B cell (primary cell): ENCODE measurements around the gene WDR46. TPM values are rescaled to one million over a fixed set of nuclear protein-coding genes. Genes with fewer than 3 reads are reported as not detected.

Source experiments
- ATAC-seq: fragments of 200-7000 bp; cut with Tn5 transposase; one replicate; pipeline ENCODE4 v1.10.0; 2021; ENCODE audit warnings: low read depth, mild to moderate bottlenecking, moderate number of reproducible peaks, moderate library complexity
- CTCF ChIA-PET: fragments of 350-600 bp; sonication (Branson Sonifier 250); formaldehyde crosslinking; loops from one replicate; lab custom pipeline; 2021; ENCODE audit warnings: antibody characterized with exemption, inconsistent platforms; lab: Charles Lee
- POLR2A ChIA-PET: fragments of 350-600 bp; sonication (Branson Sonifier 250); formaldehyde crosslinking; loops from one replicate; lab custom pipeline; 2021; ENCODE audit warnings: antibody characterized with exemption; lab: Charles Lee
- DNase-seq: peaks from one replicate; pipeline ENCODE4 v3.0.0; 2013
- H2AFZ ChIP-seq: 2 replicates; pipeline ENCODE4 v1.6.1; 2012; ENCODE audit warnings: mild to moderate bottlenecking, low read depth, low read length; ENCODE audit not compliant: insufficient read depth, poor library complexity, severe bottlenecking
- H3K27ac ChIP-seq, 2 donors: 1 replicate in 1 of 2; 2 replicates in 1 of 2; pipeline ENCODE4 v1.5.1; 2012 to 2013; ENCODE audit warnings: low read length in 2 of 2, mild to moderate bottlenecking in 2 of 2, moderate library complexity in 1 of 2
- H3K27me3 ChIP-seq, 4 experiments: fragments of 200-600 bp in 1 of 4; sonication (generic) in 1 of 4; replicated peaks in 1 of 4; 1 replicate in 2 of 4; 2 replicates in 2 of 4; pipeline versions ENCODE4 v1.6.1 to v1.7.0; 2013 to 2016; ENCODE audit warnings: low read length in 3 of 4, mild to moderate bottlenecking in 2 of 4, mixed read lengths in 1 of 4, moderate library complexity in 1 of 4; ENCODE audit not compliant: insufficient read depth in 4 of 4, control insufficient read depth in 3 of 4; ENCODE audit errors: control extremely low read depth in 1 of 4
- H3K36me3 ChIP-seq, 2 experiments: replicated peaks in 1 of 2; 1 replicate in 1 of 2; 2 replicates in 1 of 2; pipeline versions ENCODE4 v1.6.1 to v1.7.1; 2013; ENCODE audit warnings: low read length in 1 of 2; ENCODE audit not compliant: insufficient read depth in 2 of 2, control insufficient read depth in 1 of 2; ENCODE audit errors: control extremely low read depth in 1 of 2, extremely low read depth in 1 of 2
- H3K4me1 ChIP-seq, 2 donors: fragments of 200-600 bp in 1 of 2; sonication (generic) in 1 of 2; 1 replicate in 1 of 2; 2 replicates in 1 of 2; pipeline versions ENCODE4 v1.5.1 to v1.6.1; 2013 to 2017; ENCODE audit warnings: low read length in 2 of 2; ENCODE audit not compliant: control insufficient read depth in 2 of 2, insufficient read depth in 2 of 2
- H3K4me2 ChIP-seq: replicated peaks from 2 replicates; pipeline ENCODE3; 2012; ENCODE audit warnings: mild to moderate bottlenecking, low read depth, low read length; ENCODE audit not compliant: poor library complexity, severe bottlenecking
- H3K4me3 ChIP-seq, 5 experiments: fragments of 200-600 bp in 1 of 5; sonication (generic) in 1 of 5; 1 replicate in 3 of 5; 2 replicates in 2 of 5; pipeline versions ENCODE4 v1.5.1 to v1.7.0; 2011 to 2016; ENCODE audit warnings: low read length in 4 of 5, mild to moderate bottlenecking in 4 of 5, low read depth in 2 of 5, control low read depth in 1 of 5, moderate library complexity in 1 of 5; ENCODE audit not compliant: insufficient read depth in 1 of 5; ENCODE audit errors: control extremely low read depth in 1 of 5, extremely low read depth in 1 of 5
- H3K79me2 ChIP-seq: fragments of 200-600 bp; sonication (generic); one replicate; pipeline ENCODE4 v1.6.0; 2016; ENCODE audit warnings: low read length; ENCODE audit not compliant: control insufficient read depth, insufficient read depth
- H3K9ac ChIP-seq: fragments of 200-600 bp; sonication (generic); 2 replicates; pipeline ENCODE4 v1.6.1; 2017; ENCODE audit warnings: mild to moderate bottlenecking, low read length, moderate library complexity
- H3K9me3 ChIP-seq, 3 donors: one replicate each; pipeline versions ENCODE4 v1.6.1 to v1.7.1; 2013; ENCODE audit warnings: low read length in 2 of 3; ENCODE audit not compliant: control insufficient read depth in 2 of 3, insufficient read depth in 1 of 3; ENCODE audit errors: control extremely low read depth in 1 of 3
- H4K20me1 ChIP-seq: 2 replicates; pipeline ENCODE4 v1.6.0; 2012; ENCODE audit warnings: mild to moderate bottlenecking, low read length; ENCODE audit not compliant: insufficient read depth, control insufficient read depth, poor library complexity, severe bottlenecking
- H3K27ac Mint-ChIP-seq: one replicate; pipeline ENCODE4 v1.8.0; 2021; ENCODE audit warnings: mixed read lengths
- H3K27me3 Mint-ChIP-seq: one replicate; pipeline ENCODE4 v1.8.0; 2021; ENCODE audit warnings: mixed read lengths
- H3K4me1 Mint-ChIP-seq: one replicate; pipeline ENCODE4 v1.8.0; 2021; ENCODE audit warnings: mixed read lengths
- H3K4me3 Mint-ChIP-seq: one replicate; pipeline ENCODE4 v1.8.0; 2021; ENCODE audit warnings: mixed read lengths
- H3K9me3 Mint-ChIP-seq: one replicate; pipeline ENCODE4 v1.8.0; 2022; ENCODE audit warnings: mixed read lengths; ENCODE audit not compliant: insufficient read depth
- CTCF ChIP-seq: fragments of 200-600 bp; IDR thresholded peaks from one replicate; pipeline ENCODE4 v1.8.0; 2022; ENCODE audit warnings: antibody characterized with exemption, mild to moderate bottlenecking
- EZH2 ChIP-seq: IDR thresholded peaks from 2 replicates; pipeline ENCODE4 v1.6.1; 2012; ENCODE audit warnings: borderline replicate concordance, low read depth, mild to moderate bottlenecking, moderate library complexity, low read length; ENCODE audit not compliant: insufficient read depth, poor library complexity, severe bottlenecking
- WGBS: methylation state at CpG from one replicate; pipeline ENCODE4 v1.1.5; 2013; ENCODE audit warnings: missing lambda C conversion rate; ENCODE audit not compliant: insufficient coverage; 5-methylcytosine and 5-hydroxymethylcytosine counted together
- intact Hi-C: fragments of 100-400 bp; cut with micrococcal nuclease; formaldehyde crosslinking; loops from one replicate; pipeline ENCODE4 v1.10.0; 2022
- polyA plus RNA-seq: library from polyadenylated mRNA; depleted of rRNA; stranded (reverse); fragments of >200 nt; gene quantifications from 2 replicates; pipeline ENCODE4 v1.2.3, GENCODE V29; 2012
- total RNA-seq, 2 donors: library from RNA; stranded (reverse); fragments of 120-200 nt in 1 of 2; gene quantifications; 1 replicate in 1 of 2; 2 replicates in 1 of 2; pipeline versions ENCODE4 v1.2.3 to v1.2.4, GENCODE V29; 2013 to 2022

The WDR46 gene
- total and polyA plus RNA-seq, 2 donors (not counting 1 experiment from before 2014, with no cell fraction given) = 60.1 to 77.2 TPM

GRCh38 chr6:33273924-33274902, 14.8 kb downstream of the WDR46 start:
- Mint-ChIP-seq H3K9me3 (no peaks in the 10 kb centered on the region), H3K27me3 (no peaks in the 10 kb centered on the region), H3K4me3 (peak overlapping the region; percentile 94), H3K27ac (peak overlapping the region; percentile 91), H3K4me1 (peaks cover 81% of the 10 kb centered on the region)
- Histone ChIP-seq H3K9me3 (no peaks in the 10 kb centered on the region), H3K4me2 (peak overlapping the region; percentile 90), H3K4me1 (peaks cover 59 to 75% of the 10 kb centered on the region in 2 donors), H3K79me2 (peaks cover 55% of the 10 kb centered on the region), H4K20me1 (peaks cover 31% of the 10 kb centered on the region), H2AFZ (no peak overlapping the region), H3K4me3 (no peak overlapping the region), H3K36me3 (peaks cover 7 to 42% of the 10 kb centered on the region in 2 experiments), H3K9ac (no peak overlapping the region), H3K27ac (peak overlapping the region in 1 of 2 donors; percentile 87), H3K27me3 (no peaks in the 10 kb centered on the region)
- no peak for TF ChIP-seq CTCF
- no peak for TF ChIP-seq EZH2
- DNase-seq = no peak
- intact Hi-C loops = loop anchor here (5.0 kb wide), 1 partner anchor 308 kb away; the partner anchor contains the start of gene BAK1
- POLR2A ChIA-PET = interaction anchor here (0.7 to 5.1 kb wide), 2 partner anchors 15 to 1078 kb away, joined by 5 to 39 read pairs; partner anchors contain the start of genes PFDN6 and WDR46
- WGBS = 64% methylated on average over 7 of the region's 14 CpGs
- CTCF ChIA-PET = interaction anchor here (1.2 kb wide), 1 partner anchor 15 kb away, joined by 3 read pairs; the partner anchor contains the start of genes PFDN6 and WDR46
- no peak for ATAC-seq
